ENCODE measurements around the gene SLC19A1. TPM values are rescaled to one million over a fixed set of nuclear protein-coding genes. Genes with fewer than 3 reads are reported as not detected.

SLC19A1 gene
- total and polyA plus RNA-seq, 2 donors from 2014 or later, result 5.1 to 7.2 TPM

DNA sequence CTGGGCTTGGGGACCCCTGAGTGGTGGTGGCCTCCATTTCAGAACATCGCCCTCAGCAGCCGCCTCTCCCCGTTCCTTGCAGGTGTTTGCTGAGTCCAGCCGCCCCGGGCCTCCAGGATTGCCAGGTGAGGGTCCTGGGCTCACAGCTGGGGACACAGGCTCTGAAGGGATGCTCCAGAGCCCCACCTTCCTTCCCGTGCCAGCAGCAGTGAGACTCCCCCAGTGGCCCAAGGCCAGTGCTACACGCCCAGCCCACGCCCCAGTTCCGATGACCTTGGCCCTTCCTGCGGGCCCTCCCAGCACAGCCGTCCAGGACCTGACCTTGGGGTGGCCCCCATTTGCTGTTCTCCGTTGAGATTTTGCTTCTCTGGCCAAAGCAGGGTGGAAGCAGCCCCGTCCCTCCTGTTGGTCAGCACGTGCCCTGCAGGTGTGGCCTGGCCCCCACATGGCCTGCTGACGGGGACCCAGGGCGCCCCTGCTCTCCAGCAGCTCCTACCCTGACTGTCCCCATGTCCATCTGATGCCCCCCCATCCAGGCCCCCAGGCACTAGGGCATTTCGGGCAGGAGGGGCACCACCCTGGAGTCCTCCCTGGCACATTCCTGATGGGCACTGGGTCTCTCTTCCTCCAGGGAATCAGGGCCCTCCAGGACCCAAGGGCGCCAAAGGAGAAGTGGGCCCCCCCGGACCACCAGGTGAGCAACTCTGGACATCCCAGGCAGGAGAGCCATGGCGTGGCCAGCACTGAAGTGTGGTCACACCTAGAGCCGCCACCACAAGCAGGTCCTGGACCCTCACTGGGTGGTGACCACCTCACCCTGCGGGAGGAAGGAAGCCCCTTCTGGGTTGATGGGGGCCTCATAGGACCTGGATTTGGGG lies 45.0 kb downstream of the SLC19A1 start:
- H3K9me3 ChIP-seq (ENCODE audit: control insufficient read depth in 2 of 3, insufficient read depth in 1 of 3, low read length in 3 of 3), result no peaks in the 10 kb centered on the region
- peaks cover 4 to 27% (median 14%) of the 10 kb centered on the region in 3 donors for H3K36me3 ChIP-seq (ENCODE audit: control insufficient read depth in 2 of 3, insufficient read depth in 3 of 3, low read length in 3 of 3)
- H3K27ac ChIP-seq (ENCODE audit: low read depth in 2 of 2, low read length in 2 of 2), result no peak overlapping the region
- TF ChIP-seq, protein P1, sequence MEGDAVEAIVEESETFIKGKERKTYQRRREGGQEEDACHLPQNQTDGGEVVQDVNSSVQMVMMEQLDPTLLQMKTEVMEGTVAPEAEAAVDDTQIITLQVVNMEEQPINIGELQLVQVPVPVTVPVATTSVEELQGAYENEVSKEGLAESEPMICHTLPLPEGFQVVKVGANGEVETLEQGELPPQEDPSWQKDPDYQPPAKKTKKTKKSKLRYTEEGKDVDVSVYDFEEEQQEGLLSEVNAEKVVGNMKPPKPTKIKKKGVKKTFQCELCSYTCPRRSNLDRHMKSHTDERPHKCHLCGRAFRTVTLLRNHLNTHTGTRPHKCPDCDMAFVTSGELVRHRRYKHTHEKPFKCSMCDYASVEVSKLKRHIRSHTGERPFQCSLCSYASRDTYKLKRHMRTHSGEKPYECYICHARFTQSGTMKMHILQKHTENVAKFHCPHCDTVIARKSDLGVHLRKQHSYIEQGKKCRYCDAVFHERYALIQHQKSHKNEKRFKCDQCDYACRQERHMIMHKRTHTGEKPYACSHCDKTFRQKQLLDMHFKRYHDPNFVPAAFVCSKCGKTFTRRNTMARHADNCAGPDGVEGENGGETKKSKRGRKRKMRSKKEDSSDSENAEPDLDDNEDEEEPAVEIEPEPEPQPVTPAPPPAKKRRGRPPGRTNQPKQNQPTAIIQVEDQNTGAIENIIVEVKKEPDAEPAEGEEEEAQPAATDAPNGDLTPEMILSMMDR (IDR thresholded peaks at IDR 0.05; ENCODE audit: borderline replicate concordance, extremely low read depth, insufficient read depth), result no peak
- H3K27me3 ChIP-seq (ENCODE audit: control insufficient read depth, insufficient read depth, low read length), result no peaks in the 10 kb centered on the region
- H3K9ac ChIP-seq (ENCODE audit: low read length in 3 of 3), result no peak overlapping the region
- intact Hi-C loops (cut with DNase I), result no loop called here
- H3K4me1 ChIP-seq (ENCODE audit: control insufficient read depth in 2 of 3, insufficient read depth in 2 of 3, low read depth in 1 of 3, low read length in 3 of 3), result no peaks in the 10 kb centered on the region
- no peak for FAIRE-seq
- H3K4me3 ChIP-seq (ENCODE audit: low read length in 3 of 3), result no peak overlapping the region
- DNase-seq, result peak in 2 of 5 donors; percentile 35 to 73

DNA sequence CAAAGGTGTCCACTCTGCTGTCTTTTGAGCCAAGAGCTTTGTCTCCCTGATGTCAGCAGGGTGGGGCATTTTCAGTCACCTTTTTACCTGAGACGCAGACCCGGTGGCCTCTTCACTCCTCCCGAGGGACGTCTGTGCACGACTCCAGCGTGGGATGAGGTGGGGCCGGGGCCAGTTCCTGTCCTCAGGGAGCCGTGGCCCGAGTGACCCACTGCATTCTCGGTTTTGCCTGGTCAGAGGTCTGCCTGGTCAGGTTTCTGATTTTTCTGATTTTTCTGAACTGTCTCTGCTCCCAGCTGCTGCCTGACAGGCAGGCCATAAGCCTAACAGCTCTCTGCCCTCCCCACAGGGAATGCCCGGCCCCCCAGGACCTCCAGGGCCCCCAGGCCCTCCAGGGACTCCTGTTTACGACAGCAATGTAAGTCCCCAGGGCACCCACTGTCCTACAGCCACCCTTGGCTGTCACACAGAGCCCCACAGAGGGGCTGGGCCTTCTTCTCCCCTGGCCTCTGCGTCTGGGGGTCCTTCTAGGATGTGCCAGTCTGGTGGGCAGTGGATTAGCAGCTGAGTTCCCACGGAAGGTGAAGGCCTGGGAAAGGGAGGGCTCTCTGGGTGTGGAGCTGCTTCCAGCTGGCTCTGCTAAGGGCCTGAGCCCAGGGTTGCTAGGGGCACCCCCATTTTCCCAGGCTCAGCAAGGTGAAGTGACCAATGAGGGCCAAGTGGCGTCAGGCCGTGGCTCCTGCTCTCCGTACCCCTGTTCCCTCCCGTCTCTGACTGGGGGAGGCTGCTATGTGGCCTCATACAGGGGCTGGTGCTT lies 45.9 kb downstream of the SLC19A1 start:
- Histone ChIP-seq H3K9ac (ENCODE audit: low read length in 3 of 3) (no peak overlapping the region), H3K9me3 (ENCODE audit: control insufficient read depth in 2 of 3, insufficient read depth in 1 of 3, low read length in 3 of 3) (no peaks in the 10 kb centered on the region), H3K4me1 (ENCODE audit: control insufficient read depth in 2 of 3, insufficient read depth in 2 of 3, low read depth in 1 of 3, low read length in 3 of 3) (no peaks in the 10 kb centered on the region), H3K4me3 (ENCODE audit: low read length in 3 of 3) (no peak overlapping the region), H3K27ac (ENCODE audit: low read depth in 2 of 2, low read length in 2 of 2) (no peak overlapping the region), H3K36me3 (ENCODE audit: control insufficient read depth in 2 of 3, insufficient read depth in 3 of 3, low read length in 3 of 3) (peaks cover 4 to 27% (median 14%) of the 10 kb centered on the region in 3 donors), H3K27me3 (ENCODE audit: control insufficient read depth, insufficient read depth, low read length) (no peaks in the 10 kb centered on the region)
- FAIRE-seq (no peak), DNase-seq (peak in 1 of 5 donors; percentile 54)
- TF ChIP-seq, protein P1 (IDR thresholded peaks at IDR 0.05; ENCODE audit: borderline replicate concordance, extremely low read depth, insufficient read depth), result no peak
- intact Hi-C loops (cut with DNase I), result no loop called here

DNA sequence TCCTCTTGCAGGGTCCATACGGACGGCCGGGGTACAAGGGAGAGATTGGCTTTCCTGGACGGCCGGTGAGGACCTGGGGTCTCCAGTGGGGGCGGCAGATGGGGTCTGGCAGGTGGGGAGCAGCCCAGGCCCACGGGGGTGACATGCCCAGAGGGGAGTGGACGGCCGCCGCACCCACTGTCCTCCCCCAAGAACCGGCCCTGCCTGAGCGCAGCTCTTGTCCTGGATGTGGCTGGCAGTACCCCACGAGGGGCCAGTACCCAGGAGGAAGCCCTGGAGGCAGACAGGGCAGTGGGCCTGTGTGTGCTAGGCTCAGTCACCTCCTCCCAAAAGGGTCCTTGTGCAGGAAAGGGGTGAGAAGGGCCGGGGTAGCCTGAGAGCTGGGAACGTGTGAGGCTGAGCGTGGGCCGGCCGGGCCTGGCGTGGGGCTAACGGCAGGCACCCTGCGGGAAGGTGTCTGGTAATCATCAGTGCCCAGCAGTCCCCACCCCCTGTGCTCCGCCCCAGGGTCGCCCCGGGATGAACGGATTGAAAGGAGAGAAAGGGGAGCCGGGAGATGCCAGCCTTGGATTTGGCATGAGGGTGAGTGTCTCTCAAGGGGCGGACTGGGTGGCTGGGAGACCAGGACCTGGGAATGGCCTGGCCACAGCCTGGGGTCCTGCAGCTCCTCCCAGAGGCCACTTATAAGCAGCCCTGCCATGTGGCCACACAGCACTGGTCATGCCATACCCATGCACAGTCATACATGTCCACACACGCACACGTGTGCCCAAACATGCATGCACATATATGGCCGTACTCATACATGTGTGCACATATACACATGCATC lies 47.2 kb downstream of the SLC19A1 start:
- TF ChIP-seq, protein P1 (IDR thresholded peaks at IDR 0.05; ENCODE audit: borderline replicate concordance, extremely low read depth, insufficient read depth), result no peak
- Histone ChIP-seq H3K36me3 (ENCODE audit: control insufficient read depth in 2 of 3, insufficient read depth in 3 of 3, low read length in 3 of 3) (peaks cover 4 to 27% (median 14%) of the 10 kb centered on the region in 3 donors), H3K4me1 (ENCODE audit: control insufficient read depth in 2 of 3, insufficient read depth in 2 of 3, low read depth in 1 of 3, low read length in 3 of 3) (no peaks in the 10 kb centered on the region), H3K9ac (ENCODE audit: low read length in 3 of 3) (no peak overlapping the region), H3K27ac (ENCODE audit: low read depth in 2 of 2, low read length in 2 of 2) (no peak overlapping the region), H3K9me3 (ENCODE audit: control insufficient read depth in 2 of 3, insufficient read depth in 1 of 3, low read length in 3 of 3) (no peaks in the 10 kb centered on the region), H3K27me3 (ENCODE audit: control insufficient read depth, insufficient read depth, low read length) (no peaks in the 10 kb centered on the region), H3K4me3 (ENCODE audit: low read length in 3 of 3) (no peak overlapping the region)
- intact Hi-C loops (cut with DNase I), result no loop called here
- FAIRE-seq (no peak), DNase-seq (peak in 1 of 5 donors; percentile 50)

Measured in kidney (tissue), 14 donors.